ENCODE data around the gene PTOV1. TPM values are rescaled to one million over a fixed set of nuclear protein-coding genes. Genes with fewer than 3 reads are reported as not detected.

Gene PTOV1
- total and polyA plus RNA-seq, 10 of the 15 experiments (the other 5 are each of a cell fraction or from before 2014, with no cell fraction given) = 3.2 to 83.5 (median 22.3) TPM

DNA sequence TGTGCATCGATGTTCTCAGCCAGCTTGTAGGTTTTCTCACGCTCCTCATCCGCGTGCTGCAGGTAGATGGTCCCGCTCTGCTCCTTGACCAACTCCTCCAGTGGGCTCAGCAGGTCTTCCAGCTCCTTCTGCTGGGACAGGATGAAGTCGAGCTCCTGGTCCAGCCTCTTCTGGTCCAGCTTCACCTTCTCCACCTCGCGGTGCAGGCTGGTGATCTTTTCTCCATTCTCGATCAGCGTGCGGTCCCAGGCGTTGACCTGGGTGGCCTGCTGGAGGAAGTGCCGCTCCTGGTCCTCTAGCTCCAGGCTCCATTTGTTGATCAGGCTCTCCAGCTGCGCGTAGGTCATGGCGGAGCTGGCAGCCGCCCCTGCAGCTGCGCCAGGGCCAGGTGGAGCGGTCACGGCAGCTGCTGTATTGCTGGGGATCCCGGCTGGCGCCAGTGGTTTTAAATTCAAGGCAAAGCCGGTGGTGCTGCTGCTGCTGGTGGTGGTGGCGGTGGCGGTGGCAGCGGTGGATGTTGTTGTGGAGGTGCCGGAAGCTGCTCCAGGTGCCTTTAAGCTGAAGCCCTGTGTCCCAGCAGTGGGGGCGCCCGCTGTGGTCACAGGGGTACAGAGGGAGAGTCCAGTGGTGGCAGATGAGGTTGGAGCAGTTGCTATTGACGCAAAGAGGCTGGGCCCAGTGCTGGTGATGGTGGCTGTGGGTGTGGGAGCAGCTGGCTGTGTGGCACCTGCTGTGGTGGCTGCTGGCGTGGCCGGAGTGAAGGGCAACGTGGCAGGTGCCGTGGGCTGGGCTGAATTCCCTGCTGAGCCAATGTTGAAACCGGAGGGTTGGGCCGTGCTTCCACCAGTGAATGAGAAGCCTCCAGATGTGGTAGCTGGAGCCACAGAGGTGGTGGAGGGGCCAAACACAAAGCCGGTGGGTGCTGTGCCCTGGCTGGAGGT, 57.8 kb downstream of the PTOV1 start:
- intact Hi-C loops (cut with micrococcal nuclease; ENCODE audit: unreplicated experiment) = no loop called here

More for the DNA sequence above, 57.8 kb downstream of the PTOV1 start:
- in situ Hi-C loops (cut with MboI) = no loop called here
- POLR2A ChIA-PET = interaction anchor here (0.7 to 6.6 kb wide), 5 partner anchors 10 to 20 kb away, joined by 3 to 116 read pairs (median 19); partner anchors contain the start of genes ATF5 and IL4I1
- Histone ChIP-seq H3K27ac (ENCODE audit: control insufficient read depth, insufficient read depth) (peak overlapping the region; percentile 81), H3K4me3 (no peak overlapping the region), H3K4me1 (ENCODE audit: control insufficient read depth, insufficient read depth, low read length) (peaks cover 78% of the 10 kb centered on the region), H3K4me2 (ENCODE audit: control insufficient read depth, insufficient read depth) (peak overlapping the region; percentile 12), H3K9me3 (replicated peaks; ENCODE audit: control insufficient read depth, insufficient read depth, low read length) (no peaks in the 10 kb centered on the region; the same call in 2 of the 3 replicates), H4K20me1 (ENCODE audit: control insufficient read depth, insufficient read depth) (peaks cover 3% of the 10 kb centered on the region; the same call in 1 of the 2 replicates), H2AFZ (ENCODE audit: control insufficient read depth, low read depth, low read length) (no peak overlapping the region), H3K9ac (ENCODE audit: control insufficient read depth, insufficient read depth, low read length) (no peak overlapping the region), H3K27me3 (replicated peaks in 1 of 2; ENCODE audit: control insufficient read depth in 2 of 2, insufficient read depth in 2 of 2, low read length in 1 of 2) (no peaks in the 10 kb centered on the region), H3K79me2 (ENCODE audit: control insufficient read depth, insufficient read depth, low read length) (peaks cover 53% of the 10 kb centered on the region), H3K36me3 (ENCODE audit: control insufficient read depth in 2 of 2, insufficient read depth in 2 of 2, low read length in 1 of 2) (peaks cover 24 to 29% of the 10 kb centered on the region in 2 experiments)
- TF ChIP-seq CUX1 (IDR thresholded peaks at IDR 0.05; ENCODE audit: insufficient replicate concordance, low read depth, low read length) = no peak
- peak; percentile 55 for TF ChIP-seq POLR2A (IDR thresholded peaks at IDR 0.05; ENCODE audit: low read depth, low read length)
- TF ChIP-seq, protein P1, sequence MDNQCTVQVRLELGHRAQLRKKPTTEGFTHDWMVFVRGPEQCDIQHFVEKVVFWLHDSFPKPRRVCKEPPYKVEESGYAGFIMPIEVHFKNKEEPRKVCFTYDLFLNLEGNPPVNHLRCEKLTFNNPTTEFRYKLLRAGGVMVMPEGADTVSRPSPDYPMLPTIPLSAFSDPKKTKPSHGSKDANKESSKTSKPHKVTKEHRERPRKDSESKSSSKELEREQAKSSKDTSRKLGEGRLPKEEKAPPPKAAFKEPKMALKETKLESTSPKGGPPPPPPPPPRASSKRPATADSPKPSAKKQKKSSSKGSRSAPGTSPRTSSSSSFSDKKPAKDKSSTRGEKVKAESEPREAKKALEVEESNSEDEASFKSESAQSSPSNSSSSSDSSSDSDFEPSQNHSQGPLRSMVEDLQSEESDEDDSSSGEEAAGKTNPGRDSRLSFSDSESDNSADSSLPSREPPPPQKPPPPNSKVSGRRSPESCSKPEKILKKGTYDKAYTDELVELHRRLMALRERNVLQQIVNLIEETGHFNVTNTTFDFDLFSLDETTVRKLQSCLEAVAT (IDR thresholded peaks at IDR 0.05) = peak; percentile 65; the same call in 1 of the 2 replicates
- WGBS (ENCODE audit: insufficient coverage, insufficient replicate concordance, low lambda C conversion rate, missing lambda C conversion rate) = 95% methylated on average over 37 of the region's 37 CpGs
- ATAC-seq (no peak), FAIRE-seq (no peak), DNase-seq (ENCODE audit: low read depth, low spot score) (no peak)
- SMC1A ChIA-PET (ENCODE audit: uncharacterized antibody, unreplicated experiment) = interaction anchor here (1.1 to 8.8 kb wide), 3 partner anchors 9 to 32 kb away, joined by 3 to 110 read pairs (median 6); partner anchors contain the start of genes AKT1S1, IL4I1 and TBC1D17
- RAD21 ChIA-PET (ENCODE audit: unreplicated experiment) = interaction anchor here (3.1 kb wide), 1 partner anchor 12 kb away, joined by 34 read pairs; the partner anchor contains the start of gene IL4I1
- no TSS peak for BruUV-seq (replicated peaks)
- CTCF ChIA-PET = interaction anchor here (1.1 to 9.0 kb wide), 3 partner anchors 13 to 19 kb away, joined by 3 to 71 read pairs (median 5); partner anchors contain the start of gene IL4I1

All from GM12878 (cell line).